Keratinocyte (primary cell): Measurements from ENCODE around the gene TEKTIP1.

Experiments used
- EZH2 ChIP-seq: IDR thresholded peaks from one replicate; pipeline ENCODE4 v1.6.1; 2012; ENCODE audit warnings: inconsistent platforms, mild to moderate bottlenecking, low read length, moderate library complexity
- TF ChIP-seq, protein P1 (sequence below), 3 experiments: IDR thresholded peaks in 1 of 3; conservative IDR thresholded peaks in 1 of 3; optimal IDR thresholded peaks in 1 of 3; 2 replicates in 2 of 3; 3 replicates in 1 of 3; pipeline versions ENCODE3 to v1.5.1; 2011; ENCODE audit warnings: low read length in 3 of 3, mild to moderate bottlenecking in 3 of 3, moderate library complexity in 2 of 3, control low read depth in 1 of 3, inconsistent platforms in 1 of 3; ENCODE audit not compliant: insufficient read depth in 2 of 3; ENCODE audit errors: extremely low read depth in 1 of 3

DNA sequence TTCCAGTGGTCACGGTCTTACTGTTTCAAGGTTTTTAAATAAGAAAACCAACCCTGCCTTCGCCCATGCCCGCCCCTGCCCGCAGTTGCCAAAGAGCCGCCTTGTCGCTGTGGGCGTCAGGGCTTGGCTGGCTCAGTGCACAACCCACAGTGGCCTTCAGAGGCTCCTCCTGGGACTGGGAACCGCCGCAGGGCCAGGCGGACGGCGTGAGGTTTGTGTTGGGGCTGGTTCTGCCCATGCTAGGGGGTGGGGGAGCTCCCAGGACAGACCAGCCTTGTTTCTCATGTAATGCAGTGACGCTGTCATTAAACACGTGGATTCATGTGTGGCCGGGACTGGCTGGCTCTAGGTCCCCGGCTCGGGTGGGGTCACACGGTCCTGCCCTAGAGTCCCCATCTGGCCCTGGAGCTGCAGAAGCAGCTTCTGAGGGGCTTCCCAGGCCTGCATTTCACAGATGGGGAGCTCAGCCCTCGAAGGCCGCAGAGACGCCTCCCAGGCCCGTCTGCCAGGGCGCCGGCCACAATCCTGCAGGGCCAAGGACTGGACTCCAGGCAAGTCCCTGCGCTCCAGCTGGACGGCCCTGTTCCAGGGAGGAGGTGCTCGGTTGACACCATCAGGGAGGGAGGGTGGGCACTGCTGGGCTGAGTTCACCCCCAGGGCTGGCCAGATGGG is 2.4 kb upstream of the TEKTIP1 start:
- TF ChIP-seq, protein P1, sequence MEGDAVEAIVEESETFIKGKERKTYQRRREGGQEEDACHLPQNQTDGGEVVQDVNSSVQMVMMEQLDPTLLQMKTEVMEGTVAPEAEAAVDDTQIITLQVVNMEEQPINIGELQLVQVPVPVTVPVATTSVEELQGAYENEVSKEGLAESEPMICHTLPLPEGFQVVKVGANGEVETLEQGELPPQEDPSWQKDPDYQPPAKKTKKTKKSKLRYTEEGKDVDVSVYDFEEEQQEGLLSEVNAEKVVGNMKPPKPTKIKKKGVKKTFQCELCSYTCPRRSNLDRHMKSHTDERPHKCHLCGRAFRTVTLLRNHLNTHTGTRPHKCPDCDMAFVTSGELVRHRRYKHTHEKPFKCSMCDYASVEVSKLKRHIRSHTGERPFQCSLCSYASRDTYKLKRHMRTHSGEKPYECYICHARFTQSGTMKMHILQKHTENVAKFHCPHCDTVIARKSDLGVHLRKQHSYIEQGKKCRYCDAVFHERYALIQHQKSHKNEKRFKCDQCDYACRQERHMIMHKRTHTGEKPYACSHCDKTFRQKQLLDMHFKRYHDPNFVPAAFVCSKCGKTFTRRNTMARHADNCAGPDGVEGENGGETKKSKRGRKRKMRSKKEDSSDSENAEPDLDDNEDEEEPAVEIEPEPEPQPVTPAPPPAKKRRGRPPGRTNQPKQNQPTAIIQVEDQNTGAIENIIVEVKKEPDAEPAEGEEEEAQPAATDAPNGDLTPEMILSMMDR (optimal IDR thresholded peaks at IDR 0.05 in 1 of 3, IDR thresholded peaks at IDR 0.05 in 1 of 3, conservative IDR thresholded peaks at IDR 0.05 in 1 of 3; ENCODE audit: extremely low read depth in 1 of 3, insufficient read depth in 2 of 3, low read length in 3 of 3), result no peak
- TF ChIP-seq EZH2, result no peak
